HepG2 (cell line): ENCODE measurements around the gene RPS2. TPM values are rescaled to one million over a fixed set of nuclear protein-coding genes. Genes with fewer than 3 reads are reported as not detected.

Source experiments
- ARID2 ChIP-seq: sonication (generic); formaldehyde crosslinking; IDR thresholded peaks from 2 replicates; pipeline ENCODE4 v1.8.1; 2022; ENCODE audit warnings: mild to moderate bottlenecking, missing genetic modification reagents, borderline replicate concordance
- CEBPG ChIP-seq: IDR thresholded peaks from 2 replicates; pipeline ENCODE4 v1.6.1; 2016
- DMAP1 ChIP-seq: IDR thresholded peaks from 2 replicates; pipeline ENCODE4 v1.6.1; 2016
- FOXP1 ChIP-seq, 2 experiments: fragments of 450-650 bp in 1 of 2; IDR thresholded peaks; 2 replicates each; pipeline ENCODE4 v1.6.1; 2017 to 2018; ENCODE audit warnings: antibody characterized with exemption in 1 of 2
- GABPA ChIP-seq, 2 experiments: IDR thresholded peaks; 2 replicates each; pipeline ENCODE4 v1.6.1; 2011 to 2016; ENCODE audit warnings: low read depth in 2 of 2, low read length in 1 of 2, missing biosample characterization in 1 of 2, missing genetic modification characterization in 1 of 2
- HIVEP1 ChIP-seq: sonication (generic); formaldehyde crosslinking; IDR thresholded peaks from 2 replicates; pipeline ENCODE4 v1.4.0; 2020; ENCODE audit warnings: mild to moderate bottlenecking, missing genetic modification reagents
- IKZF4 ChIP-seq: sonication (generic); formaldehyde crosslinking; IDR thresholded peaks from 2 replicates; pipeline ENCODE4 v1.5.1; 2020; ENCODE audit warnings: borderline replicate concordance, mild to moderate bottlenecking, low read depth, missing genetic modification reagents; ENCODE audit errors: not compliant biosample characterization
- KDM3A ChIP-seq: IDR thresholded peaks from 2 replicates; pipeline ENCODE4 v1.6.1; 2018; ENCODE audit warnings: low read depth, missing compliant biosample characterization
- MIER3 ChIP-seq: IDR thresholded peaks from 2 replicates; pipeline ENCODE4 v1.6.1; 2016; ENCODE audit warnings: missing compliant biosample characterization, borderline replicate concordance
- NFKB2 ChIP-seq: sonication (generic); formaldehyde crosslinking; IDR thresholded peaks from 2 replicates; pipeline ENCODE4 v1.4.0; 2020; ENCODE audit warnings: missing genetic modification reagents, borderline replicate concordance
- POLR2AphosphoS2 ChIP-seq: IDR thresholded peaks from 2 replicates; pipeline ENCODE4 v1.6.1; 2011; ENCODE audit warnings: low read depth, low read length, improper control_type of control experiment
- TP53 ChIP-seq: sonication (generic); formaldehyde crosslinking; conservative IDR thresholded peaks from 2 replicates; pipeline ENCODE4 v1.4.0; 2020; ENCODE audit warnings: missing genetic modification reagents
- ZBTB38 ChIP-seq: sonication (generic); formaldehyde crosslinking; IDR thresholded peaks from 2 replicates; pipeline ENCODE4 v1.5.1; 2020; ENCODE audit warnings: mild to moderate bottlenecking, missing genetic modification reagents
- ZFX ChIP-seq: sonication (generic); formaldehyde crosslinking; IDR thresholded peaks from 2 replicates; pipeline ENCODE4 v1.4.0; 2020; ENCODE audit warnings: mild to moderate bottlenecking, low read depth, missing genetic modification reagents, moderate library complexity
- ZNF383 ChIP-seq: sonication (generic); formaldehyde crosslinking; IDR thresholded peaks from 2 replicates; pipeline ENCODE4 v1.4.0; 2020; ENCODE audit warnings: missing genetic modification reagents, mild to moderate bottlenecking, borderline replicate concordance
- ZNF552 ChIP-seq: sonication (generic); formaldehyde crosslinking; IDR thresholded peaks from 2 replicates; pipeline ENCODE4 v1.9.0; 2022; ENCODE audit warnings: missing genetic modification reagents, mild to moderate bottlenecking, borderline replicate concordance
- polyA plus RNA-seq, 8 experiments: library from polyadenylated mRNA; depleted of rRNA in 3 of 8; stranded (reverse) in 7 of 8; unstranded in 1 of 8; fragments of >200 nt; fragmentation: Illumina TruSeq in 4 of 8; extraction: Trizol in 4 of 8; gene quantifications; 2 replicates each; pipeline versions ENCODE4 v1.2.1 to v1.2.3, GENCODE V29; 2011 to 2016; ENCODE audit warnings: low read depth in 4 of 8, missing spikeins in 1 of 8, mixed read lengths in 1 of 8; ENCODE audit not compliant: insufficient read depth in 1 of 8
- total RNA-seq, 5 experiments: library from RNA; depleted of rRNA; stranded (reverse); fragments of >200 nt; fragmentation: Illumina TruSeq; extraction: Trizol; gene quantifications; 2 replicates each; pipeline ENCODE4 v1.2.3, GENCODE V29; 2016; ENCODE audit warnings: low read depth in 1 of 5
- TF ChIP-seq, protein P1 (sequence below): sonication (generic); IDR thresholded peaks from 2 replicates; pipeline ENCODE4 v1.6.1; 2016; ENCODE audit warnings: low read depth, borderline replicate concordance
- TF ChIP-seq, protein P2 (sequence below): IDR thresholded peaks from 2 replicates; pipeline ENCODE4 v1.6.1; 2016
- TF ChIP-seq, protein P3 (sequence below): sonication (generic); formaldehyde crosslinking; IDR thresholded peaks from 2 replicates; pipeline ENCODE4 v1.5.0; 2020; ENCODE audit warnings: missing genetic modification reagents
- TF ChIP-seq, protein P4 (sequence below): sonication (generic); formaldehyde crosslinking; IDR thresholded peaks from 2 replicates; pipeline ENCODE4 v1.4.0; 2020; ENCODE audit warnings: mild to moderate bottlenecking, missing genetic modification reagents

Gene RPS2
- total and polyA plus RNA-seq, 2 of the 13 experiments (the other 11 are each of a cell fraction or from before 2014, with no cell fraction given) = 1,908 to 4,514 TPM

DNA sequence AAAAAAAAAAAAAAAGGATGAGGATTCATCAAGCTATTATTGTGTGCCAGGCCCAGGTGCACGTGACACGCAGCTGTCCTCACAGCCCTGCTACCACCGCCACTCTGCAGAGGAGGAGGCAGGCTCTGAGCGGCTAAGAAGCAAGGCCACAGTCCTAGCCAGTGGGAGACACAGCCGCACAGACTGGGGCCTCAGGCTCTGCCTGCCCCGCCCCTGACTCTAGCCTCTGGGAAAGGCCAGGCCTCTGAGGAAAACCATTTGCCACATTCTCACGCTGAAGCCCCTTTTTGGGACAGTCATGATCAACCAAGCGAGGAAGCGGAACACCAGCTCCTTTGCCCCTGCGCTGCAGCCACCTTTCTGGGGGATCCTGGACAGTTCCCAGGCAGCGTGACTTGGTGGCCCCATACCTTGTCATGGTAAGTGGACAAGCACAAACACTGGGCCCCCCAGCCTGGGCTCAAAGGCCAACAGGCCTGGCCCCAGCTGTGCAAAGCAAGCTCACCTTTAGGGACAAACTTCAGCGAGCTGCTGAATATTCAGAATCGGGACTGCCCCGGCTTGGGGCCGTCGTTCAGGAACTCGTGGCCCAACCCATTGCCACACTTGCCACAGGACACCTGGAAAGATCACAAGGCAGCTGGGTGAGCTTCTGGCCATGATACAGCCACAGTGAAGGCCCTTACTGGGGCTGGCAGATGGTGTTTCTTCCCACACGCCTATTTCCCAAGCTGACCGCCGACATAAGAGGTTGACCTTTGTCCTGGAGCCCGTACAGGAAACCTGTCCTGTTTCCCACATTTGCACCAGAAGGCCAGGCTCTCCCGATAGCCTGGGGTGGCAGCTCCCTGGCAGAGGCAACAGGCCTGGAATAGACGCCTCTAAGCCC is 24.1 kb downstream of the RPS2 start (continued):
- TF ChIP-seq ZBTB38 = peak; percentile 74; the same call in 1 of the 2 replicates
- no peak for TF ChIP-seq ZNF383 (CRISPR knock-in tag)
- peak; percentile 70; the same call in 1 of the 2 replicates for TF ChIP-seq ZNF552 (CRISPR knock-in tag)
- TF ChIP-seq, protein P1, sequence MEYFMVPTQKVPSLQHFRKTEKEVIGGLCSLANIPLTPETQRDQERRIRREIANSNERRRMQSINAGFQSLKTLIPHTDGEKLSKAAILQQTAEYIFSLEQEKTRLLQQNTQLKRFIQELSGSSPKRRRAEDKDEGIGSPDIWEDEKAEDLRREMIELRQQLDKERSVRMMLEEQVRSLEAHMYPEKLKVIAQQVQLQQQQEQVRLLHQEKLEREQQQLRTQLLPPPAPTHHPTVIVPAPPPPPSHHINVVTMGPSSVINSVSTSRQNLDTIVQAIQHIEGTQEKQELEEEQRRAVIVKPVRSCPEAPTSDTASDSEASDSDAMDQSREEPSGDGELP = peak; percentile 99
- TF ChIP-seq NFKB2 (CRISPR knock-in tag) = peak; percentile 72; the same call in 1 of the 2 replicates
- no peak for TF ChIP-seq POLR2AphosphoS2
- TF ChIP-seq TP53 (CRISPR knock-in tag) = peak; percentile 66; the same call in 1 of the 2 replicates
- peak; percentile 26; the same call in 1 of the 2 replicates for TF ChIP-seq KDM3A (CRISPR knock-in tag)
- no peak for TF ChIP-seq GABPA (IDR thresholded peaks at IDR 0.05; ENCODE audit: low read depth, low read length)
- TF ChIP-seq GABPA (CRISPR knock-in tag; IDR thresholded peaks at IDR 0.05; ENCODE audit: low read depth) = 0 out of 2 replicates have a peak, but pooled peaks have one; percentile 6
- TF ChIP-seq, protein P2, sequence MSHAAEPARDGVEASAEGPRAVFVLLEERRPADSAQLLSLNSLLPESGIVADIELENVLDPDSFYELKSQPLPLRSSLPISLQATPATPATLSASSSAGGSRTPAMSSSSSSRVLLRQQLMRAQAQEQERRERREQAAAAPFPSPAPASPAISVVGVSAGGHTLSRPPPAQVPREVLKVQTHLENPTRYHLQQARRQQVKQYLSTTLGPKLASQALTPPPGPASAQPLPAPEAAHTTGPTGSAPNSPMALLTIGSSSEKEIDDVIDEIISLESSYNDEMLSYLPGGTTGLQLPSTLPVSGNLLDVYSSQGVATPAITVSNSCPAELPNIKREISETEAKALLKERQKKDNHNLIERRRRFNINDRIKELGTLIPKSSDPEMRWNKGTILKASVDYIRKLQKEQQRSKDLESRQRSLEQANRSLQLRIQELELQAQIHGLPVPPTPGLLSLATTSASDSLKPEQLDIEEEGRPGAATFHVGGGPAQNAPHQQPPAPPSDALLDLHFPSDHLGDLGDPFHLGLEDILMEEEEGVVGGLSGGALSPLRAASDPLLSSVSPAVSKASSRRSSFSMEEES = peak; percentile 80
- TF ChIP-seq FOXP1 (IDR thresholded peaks at IDR 0.05) = no peak
- TF ChIP-seq FOXP1 (CRISPR knock-in tag; IDR thresholded peaks at IDR 0.05) = peak; percentile 63; the same call in 1 of the 2 replicates
- peak; percentile 88; the same call in 1 of the 2 replicates for TF ChIP-seq MIER3 (CRISPR knock-in tag)
- TF ChIP-seq, protein P3, sequence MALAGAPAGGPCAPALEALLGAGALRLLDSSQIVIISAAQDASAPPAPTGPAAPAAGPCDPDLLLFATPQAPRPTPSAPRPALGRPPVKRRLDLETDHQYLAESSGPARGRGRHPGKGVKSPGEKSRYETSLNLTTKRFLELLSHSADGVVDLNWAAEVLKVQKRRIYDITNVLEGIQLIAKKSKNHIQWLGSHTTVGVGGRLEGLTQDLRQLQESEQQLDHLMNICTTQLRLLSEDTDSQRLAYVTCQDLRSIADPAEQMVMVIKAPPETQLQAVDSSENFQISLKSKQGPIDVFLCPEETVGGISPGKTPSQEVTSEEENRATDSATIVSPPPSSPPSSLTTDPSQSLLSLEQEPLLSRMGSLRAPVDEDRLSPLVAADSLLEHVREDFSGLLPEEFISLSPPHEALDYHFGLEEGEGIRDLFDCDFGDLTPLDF (CRISPR knock-in tag) = 0 out of 2 replicates have a peak, but pooled peaks have one; percentile 32
- TF ChIP-seq DMAP1 (CRISPR knock-in tag) = peak; percentile 78
- TF ChIP-seq HIVEP1 (CRISPR knock-in tag) = peak; percentile 94
- TF ChIP-seq CEBPG (CRISPR knock-in tag) = peak; percentile 57
- peak; percentile 64 for TF ChIP-seq IKZF4 (CRISPR knock-in tag)
- TF ChIP-seq ZFX (CRISPR knock-in tag) = peak; percentile 79
- TF ChIP-seq, protein P4, sequence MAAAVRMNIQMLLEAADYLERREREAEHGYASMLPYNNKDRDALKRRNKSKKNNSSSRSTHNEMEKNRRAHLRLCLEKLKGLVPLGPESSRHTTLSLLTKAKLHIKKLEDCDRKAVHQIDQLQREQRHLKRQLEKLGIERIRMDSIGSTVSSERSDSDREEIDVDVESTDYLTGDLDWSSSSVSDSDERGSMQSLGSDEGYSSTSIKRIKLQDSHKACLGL (CRISPR knock-in tag) = peak; percentile 87
- peak; percentile 48; the same call in 1 of the 2 replicates for TF ChIP-seq ARID2
